Activated T-cell treated with anti-CD3 and anti-CD28 coated beads, Interleukin-2, amount 50 U/mL, for 72 hours (primary cell): ENCODE results near the gene PGK1. TPM values are rescaled to one million over a fixed set of nuclear protein-coding genes. Genes with fewer than 3 reads are reported as not detected.
"Not testable (repeated sequence)": the region's sequence is repeated elsewhere in the genome, so short reads cannot be mapped to it uniquely, and the experiment has no call there.

Experiments
- ATAC-seq, 2 donors: fragments of 150-1000 bp; cut with Tn5 transposase; replicated peaks in 1 of 2; 2 replicates each; pipeline ENCODE4 v1.10.0; 2021; ENCODE audit warnings: moderate library complexity in 2 of 2, mild to moderate bottlenecking in 1 of 2
- DNase-seq, 2 donors: peaks; one replicate each; pipeline ENCODE4 v3.0.0; 2021 to 2022; ENCODE audit warnings: mixed read lengths in 1 of 2
- H3K27ac Mint-ChIP-seq: one replicate; pipeline ENCODE4 v1.8.0; 2022; ENCODE audit warnings: mild to moderate bottlenecking, moderate library complexity, mixed read lengths
- H3K27me3 Mint-ChIP-seq: one replicate; pipeline ENCODE4 v1.8.0; 2022; ENCODE audit warnings: low read depth, mixed read lengths
- H3K36me3 Mint-ChIP-seq, 2 donors: one replicate each; pipeline ENCODE4 v1.8.0; 2022; ENCODE audit warnings: mixed read lengths in 2 of 2, mild to moderate bottlenecking in 1 of 2; ENCODE audit not compliant: insufficient read depth in 2 of 2
- H3K4me1 Mint-ChIP-seq: one replicate; pipeline ENCODE4 v1.8.0; 2022; ENCODE audit warnings: low read depth, mixed read lengths
- H3K4me3 Mint-ChIP-seq, 2 donors: one replicate each; pipeline ENCODE4 v1.8.0; 2022; ENCODE audit warnings: mild to moderate bottlenecking in 2 of 2, mixed read lengths in 2 of 2, moderate library complexity in 2 of 2
- H3K9me3 Mint-ChIP-seq, 2 donors: one replicate each; pipeline ENCODE4 v1.8.0; 2022; ENCODE audit warnings: mixed read lengths in 2 of 2
- total RNA-seq, 2 donors: library from RNA; stranded (reverse); gene quantifications; one replicate each; pipeline ENCODE4 v1.2.3, GENCODE V29; 2022

Gene PGK1
- total RNA-seq, 2 donors from 2014 or later = 345 to 457 TPM

DNA sequence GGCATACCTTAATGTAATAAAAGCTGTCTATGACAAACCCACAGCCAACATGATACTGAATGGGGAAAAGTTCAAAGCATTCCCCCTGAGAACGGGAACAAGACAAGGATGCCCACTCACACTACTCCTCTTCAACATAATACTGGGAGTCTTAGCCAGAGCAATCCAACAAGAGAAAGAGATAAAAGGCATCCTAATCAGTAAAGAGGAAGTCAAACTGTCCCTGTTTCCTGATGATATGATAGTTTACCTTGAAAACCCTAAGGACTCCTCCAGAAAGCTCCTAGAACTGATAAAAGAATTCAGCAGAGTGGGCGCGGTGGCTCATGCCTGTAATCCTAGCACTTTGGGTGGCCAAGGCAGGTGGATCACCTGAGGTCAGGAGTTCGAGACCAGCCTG, 59.1 kb downstream of the PGK1 start:
- H3K27me3 Mint-ChIP-seq = peaks cover 16% of the 10 kb centered on the region
- not testable (repeated sequence) for DNase-seq, H3K27ac Mint-ChIP-seq, H3K36me3 Mint-ChIP-seq, H3K4me1 Mint-ChIP-seq, ATAC-seq, H3K9me3 Mint-ChIP-seq, H3K4me3 Mint-ChIP-seq

DNA sequence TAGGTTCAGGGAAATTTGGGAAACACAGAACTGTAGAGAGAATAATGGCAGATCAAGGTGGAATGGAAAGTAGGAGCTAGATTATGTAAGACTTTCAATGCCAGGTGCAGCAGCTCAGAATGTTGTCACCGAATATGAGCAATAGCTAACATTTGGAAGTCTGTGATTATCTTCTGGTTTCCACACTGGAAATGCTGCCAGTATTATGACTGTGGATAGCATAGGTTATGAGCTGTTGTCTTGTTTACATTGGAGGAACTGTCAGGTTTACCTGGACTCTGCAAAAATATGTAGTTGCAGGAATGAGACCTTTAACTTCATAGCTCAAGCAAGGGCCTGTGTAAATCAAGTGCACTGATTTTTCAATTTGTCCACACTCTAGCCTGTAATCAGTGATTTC, 61.4 kb downstream of the PGK1 start:
- H3K36me3 Mint-ChIP-seq = peaks cover 0 to 2% of the 10 kb centered on the region in 2 donors
- peaks cover 8% of the 10 kb centered on the region for H3K4me1 Mint-ChIP-seq
- H3K9me3 Mint-ChIP-seq = peaks cover 0 to 2% of the 10 kb centered on the region in 2 donors
- peaks cover 12% of the 10 kb centered on the region for H3K27me3 Mint-ChIP-seq
- H3K27ac Mint-ChIP-seq = no peak overlapping the region
- no peak for DNase-seq
- ATAC-seq = no peak
- H3K4me3 Mint-ChIP-seq = no peak overlapping the region

GRCh38 chrX:78168065-78168464, 64.0 kb downstream of the PGK1 start:
- H3K4me1 Mint-ChIP-seq = peaks cover 8% of the 10 kb centered on the region

More at GRCh38 chrX:78168065-78168464, 64.0 kb downstream of the PGK1 start:
- peaks cover under 1% of the 10 kb centered on the region for H3K27me3 Mint-ChIP-seq
- H3K27ac Mint-ChIP-seq = no peak overlapping the region
- no peak overlapping the region for H3K4me3 Mint-ChIP-seq
- no peaks in the 10 kb centered on the region for H3K36me3 Mint-ChIP-seq
- DNase-seq = no peak
- ATAC-seq = peak; percentile 67 to 72
- H3K9me3 Mint-ChIP-seq = no peaks in the 10 kb centered on the region

Other genes starting within 250 kb of the PGK1 start
- gene MAGT1, start 208.8 kb upstream of the PGK1 start, total RNA-seq = 10 to 100 TPM; 29.6 to 35.0 TPM
- 100 to 1,000 TPM; 145 to 148 TPM for gene COX7B, start 204.8 kb upstream of the PGK1 start, total RNA-seq
- gene ATP7A, start 193.6 kb upstream of the PGK1 start, total RNA-seq = 10 to 100 TPM in 1 of 2 donors, 1 to 10 TPM in 1; 9.9 to 10.1 TPM
- gene PGAM4, start 134.6 kb upstream of the PGK1 start, total RNA-seq = not detected
- 10 to 100 TPM; 19.9 to 30.6 TPM for gene TAF9B, start 35.4 kb downstream of the PGK1 start, total RNA-seq
- 1 to 10 TPM; 2.9 to 6.6 TPM for gene CYSLTR1, start 223.4 kb downstream of the PGK1 start, total RNA-seq